HCT116 (cell line): ENCODE measurements around the gene RASAL2. TPM values are rescaled to one million over a fixed set of nuclear protein-coding genes. Genes with fewer than 3 reads are reported as not detected.

Experiments used
- ATAC-seq: fragments of 200-7000 bp; cut with Tn5 transposase; 2 replicates; pipeline ENCODE4 v1.9.1; 2020; ENCODE audit warnings: mild to moderate bottlenecking, moderate library complexity
- BruUV-seq: library from RNA; stranded (reverse); fragments of 400-500 nt; replicated peaks from 2 replicates; lab custom pipeline; 2021; lab: Mats Ljungman, UMichigan
- CTCF ChIA-PET: fragments of 300-600 bp; sonication (Branson Sonifier 250); formaldehyde crosslinking; loops from one replicate; lab custom pipeline; 2021; ENCODE audit warnings: antibody characterized with exemption; lab: Charles Lee
- POLR2A ChIA-PET: fragments of 300-600, 350-600 bp; sonication (Branson Sonifier 250); formaldehyde crosslinking; loops from one replicate; lab custom pipeline; 2021; ENCODE audit warnings: antibody characterized with exemption; lab: Charles Lee
- RAD21 ChIA-PET, 2 experiments: fragments of 300-600 bp; sonication (Branson Sonifier 250); formaldehyde crosslinking; loops; one replicate each; lab custom pipeline; 2023; ENCODE audit warnings: low total read pairs in 2 of 2; ENCODE audit not compliant: uncharacterized antibody in 2 of 2, unreplicated experiment in 2 of 2, low non-redundant PET in 1 of 2; lab: Charles Lee
- DNase-seq: peaks from one replicate; pipeline ENCODE4 v3.0.0-alpha.2; 2010; ENCODE audit warnings: low read depth, low spot score
- H2AFZ ChIP-seq: fragments of 200-600 bp; shearing (Covaris generic), sonication (generic); 2 replicates; pipeline ENCODE4 v1.6.1; 2017; ENCODE audit warnings: low read depth, mixed run types, mixed read lengths, antibody characterized with exemption, low read length; ENCODE audit not compliant: poor library complexity, severe bottlenecking
- H3K27ac ChIP-seq: 2 replicates; pipeline ENCODE4 v1.5.1; 2012; ENCODE audit warnings: low read depth, low read length
- H3K27me3 ChIP-seq: fragments of 200-600 bp; sonication (generic); 2 replicates; pipeline ENCODE4 v1.6.1; 2016; ENCODE audit warnings: mixed run types, low read length, mixed read lengths; ENCODE audit not compliant: insufficient read depth
- H3K36me3 ChIP-seq, 2 experiments: fragments of 200-500 bp in 1 of 2; fragments of 200-600 bp in 1 of 2; sonication (Bioruptor generic) in 1 of 2; sonication (generic) in 1 of 2; 2 replicates each; pipeline versions ENCODE4 v1.5.1 to v1.6.1; 2014 to 2016; ENCODE audit warnings: low read length in 2 of 2, inconsistent platforms in 1 of 2, mixed read lengths in 1 of 2, mixed run types in 1 of 2; ENCODE audit not compliant: insufficient read depth in 2 of 2, control insufficient read depth in 1 of 2
- H3K4me1 ChIP-seq, 2 experiments: fragments of 200-600 bp in 1 of 2; sonication (generic) in 1 of 2; 2 replicates each; pipeline versions ENCODE4 v1.5.1 to v1.6.1; 2012 to 2017; ENCODE audit warnings: low read length in 2 of 2, inconsistent platforms in 1 of 2, mild to moderate bottlenecking in 1 of 2, mixed read lengths in 1 of 2, mixed run types in 1 of 2, moderate library complexity in 1 of 2; ENCODE audit not compliant: insufficient read depth in 2 of 2, control insufficient read depth in 1 of 2
- H3K4me2 ChIP-seq: fragments of 200-600 bp; sonication (generic); 2 replicates; pipeline ENCODE4 v1.6.1; 2017; ENCODE audit warnings: mixed run types, low read length, mixed read lengths
- H3K4me3 ChIP-seq, 2 experiments: fragments of 200-600 bp in 1 of 2; sonication (generic) in 1 of 2; replicated peaks in 1 of 2; 2 replicates each; pipeline ENCODE4 v1.5.1; 2011 to 2016; ENCODE audit warnings: low read length in 2 of 2, control low read depth in 1 of 2, low read depth in 1 of 2, mild to moderate bottlenecking in 1 of 2, mixed read lengths in 1 of 2, mixed run types in 1 of 2
- H3K79me2 ChIP-seq: fragments of 200-600 bp; sonication (generic); 2 replicates; pipeline ENCODE4 v1.6.1; 2017; ENCODE audit warnings: mild to moderate bottlenecking, mixed run types, low read length, moderate library complexity, mixed read lengths; ENCODE audit not compliant: insufficient read depth
- H3K9ac ChIP-seq: fragments of 200-600 bp; sonication (generic); 2 replicates; pipeline ENCODE4 v1.6.1; 2016; ENCODE audit warnings: low read length, mixed read lengths
- H3K9me2 ChIP-seq: fragments of 200-600 bp; sonication (generic), shearing (Covaris generic); 2 replicates; pipeline ENCODE4 v1.6.1; 2017; ENCODE audit warnings: mixed run types, mild to moderate bottlenecking, moderate library complexity; ENCODE audit not compliant: insufficient read depth
- H3K9me3 ChIP-seq, 2 experiments: fragments of 200-500 bp in 1 of 2; fragments of 200-600 bp in 1 of 2; sonication (Bioruptor generic) in 1 of 2; sonication (generic) in 1 of 2; 2 replicates each; pipeline ENCODE4 v1.6.1; 2014 to 2017; ENCODE audit warnings: low read length in 2 of 2, mixed read lengths in 2 of 2, inconsistent platforms in 1 of 2, low read depth in 1 of 2, mild to moderate bottlenecking in 1 of 2, mixed run types in 1 of 2, moderate library complexity in 1 of 2; ENCODE audit not compliant: control insufficient read depth in 1 of 2, insufficient read depth in 1 of 2
- H4K20me1 ChIP-seq: fragments of 200-600 bp; sonication (generic), shearing (Covaris generic); 2 replicates; pipeline ENCODE4 v1.6.1; 2017; ENCODE audit warnings: mixed run types, mild to moderate bottlenecking, moderate library complexity; ENCODE audit not compliant: insufficient read depth
- CBX3 ChIP-seq: IDR thresholded peaks from 2 replicates; pipeline ENCODE4 v1.6.1; 2012; ENCODE audit warnings: low read depth
- CTCF ChIP-seq, 3 experiments: fragments of 200-600 bp in 1 of 3; sonication (generic) in 1 of 3; IDR thresholded peaks in 2 of 3; conservative IDR thresholded peaks in 1 of 3; 2 replicates each; pipeline ENCODE4 v1.5.1; 2012 to 2017; ENCODE audit warnings: low read depth in 2 of 3, low read length in 2 of 3, antibody characterized with exemption in 1 of 3, borderline replicate concordance in 1 of 3, control low read depth in 1 of 3, mild to moderate bottlenecking in 1 of 3, mixed read lengths in 1 of 3, mixed run types in 1 of 3, moderate library complexity in 1 of 3; ENCODE audit not compliant: insufficient read depth in 1 of 3
- EZH2 ChIP-seq: fragments of 200-600 bp; sonication (generic); IDR thresholded peaks from 2 replicates; pipeline ENCODE4 v1.6.1; 2017; ENCODE audit warnings: antibody characterized with exemption, mixed run types
- FOSL1 ChIP-seq: IDR thresholded peaks from 2 replicates; pipeline ENCODE4 v1.6.1; 2012; ENCODE audit warnings: low read depth
- JUND ChIP-seq: IDR thresholded peaks from 2 replicates; pipeline ENCODE4 v1.6.1; 2012
- MAX ChIP-seq: IDR thresholded peaks from 2 replicates; pipeline ENCODE4 v1.6.1; 2012
- SRF ChIP-seq: IDR thresholded peaks from 2 replicates; pipeline ENCODE4 v1.6.1; 2012; ENCODE audit warnings: low read depth
- TCF7L2 ChIP-seq: IDR thresholded peaks from 2 replicates; pipeline ENCODE4 v1.7.0; 2011; ENCODE audit warnings: borderline replicate concordance, inconsistent platforms; ENCODE audit not compliant: insufficient read depth, insufficient read length; ENCODE audit errors: extremely low read depth
- ZBTB33 ChIP-seq: IDR thresholded peaks from 2 replicates; pipeline ENCODE4 v1.6.1; 2011; ENCODE audit warnings: mild to moderate bottlenecking, low read length, moderate library complexity; ENCODE audit not compliant: insufficient replicate concordance; ENCODE audit errors: extremely low read depth
- intact Hi-C: fragments of 100-400 bp; cut with micrococcal nuclease; formaldehyde crosslinking; loops from 2 replicates; pipeline ENCODE4 v1.10.0; 2022
- total RNA-seq: library from RNA; stranded (reverse); gene quantifications from one replicate; pipeline ENCODE4 v1.2.1, GENCODE V29; 2021; ENCODE audit not compliant: unreplicated experiment

The RASAL2 gene
- total RNA-seq, 1 experiment from 2014 or later: 11.7 TPM

GRCh38 chr1:178354816-178355215, 260.9 kb downstream of the RASAL2 start:
- Histone ChIP-seq H3K27me3 (no peaks in the 10 kb centered on the region), H3K27ac (no peak overlapping the region), H4K20me1 (no peaks in the 10 kb centered on the region), H3K4me3 (no peak overlapping the region), H3K36me3 (no peaks in the 10 kb centered on the region), H3K9me3 (no peaks in the 10 kb centered on the region), H3K4me1 (peaks cover 2 to 20% of the 10 kb centered on the region in 2 experiments; a peak in 2 of 4 replicates), H3K9ac (no peak overlapping the region), H3K9me2 (no peaks in the 10 kb centered on the region), H2AFZ (no peak overlapping the region), H3K79me2 (no peaks in the 10 kb centered on the region)
- DNase-seq: no peak
- no peak for TF ChIP-seq JUND
- no peak for TF ChIP-seq CTCF (IDR thresholded peaks at IDR 0.05 in 2 of 3, conservative IDR thresholded peaks at IDR 0.05 in 1 of 3; ENCODE audit: borderline replicate concordance in 1 of 3, insufficient read depth in 1 of 3, low read depth in 2 of 3, low read length in 2 of 3)
- TF ChIP-seq CBX3: no peak
- TF ChIP-seq MAX: no peak
- TF ChIP-seq SRF: no peak
- TF ChIP-seq EZH2: no peak
- TF ChIP-seq ZBTB33: no peak
- TF ChIP-seq FOSL1: no peak
- no peak for TF ChIP-seq TCF7L2
- TF ChIP-seq, all 23 proteins: peak for 0
- BruUV-seq: no TSS peak
- intact Hi-C loops: no loop called here
- peak overlapping the region; percentile 17; the same call in 1 of the 2 replicates for H3K4me2 ChIP-seq
- ChIA-PET RAD21 (no interaction called here), CTCF (interaction anchor here (1.1 to 1.3 kb wide), 2 partner anchors 44 to 55 kb away, joined by 3 read pairs; no protein-coding TSS in a partner anchor), POLR2A (no interaction called here)
- ATAC-seq: peak; percentile 63; the same call in 1 of the 2 replicates
